ENCODE measurements around the gene HIKESHI. TPM values are rescaled to one million over a fixed set of nuclear protein-coding genes. Genes with fewer than 3 reads are reported as not detected.

Gene HIKESHI
- total RNA-seq, 1 experiment from 2014 or later = 53.9 TPM

DNA sequence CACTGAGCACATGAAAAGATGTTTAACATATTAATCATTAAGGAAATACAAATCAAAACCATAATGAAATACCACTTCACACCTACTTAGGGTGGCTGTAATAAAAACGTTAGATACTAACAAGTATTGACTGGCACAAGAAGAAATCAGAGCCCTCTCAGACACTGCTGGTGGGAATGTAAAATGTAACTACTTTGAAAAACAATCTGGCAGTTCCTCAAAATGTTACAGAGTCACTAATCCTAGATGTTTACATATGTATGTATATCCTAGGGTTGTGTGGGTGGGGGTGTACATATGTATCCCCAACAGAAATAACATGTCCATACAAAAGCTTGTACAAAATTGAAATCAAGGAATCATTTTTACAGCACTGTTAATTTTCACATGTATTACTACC, 42.3 kb upstream of the HIKESHI start:
- H3K27me3 Mint-ChIP-seq (ENCODE audit: insufficient read depth, unreplicated experiment) = no peaks in the 10 kb centered on the region
- H3K36me3 Mint-ChIP-seq (ENCODE audit: insufficient read depth, unreplicated experiment) = peaks cover 47% of the 10 kb centered on the region
- DNase-seq (ENCODE audit: unreplicated experiment) = no peak
- POLR2A ChIA-PET = interaction anchor here (0.5 to 1.0 kb wide), 2 partner anchors 15 to 247 kb away, joined by 3 to 4 read pairs; partner anchors contain the start of gene EED
- H3K4me3 Mint-ChIP-seq (ENCODE audit: unreplicated experiment) = no peak overlapping the region
- no peaks in the 10 kb centered on the region for H3K4me1 Mint-ChIP-seq (ENCODE audit: insufficient read depth, unreplicated experiment)
- H3K9me3 Mint-ChIP-seq (ENCODE audit: unreplicated experiment) = no peaks in the 10 kb centered on the region
- BruUV-seq (replicated peaks) = no TSS peak
- CTCF ChIA-PET = interaction anchor here (0.6 kb wide), 1 partner anchor 212 kb away, joined by 4 read pairs; no protein-coding TSS in a partner anchor
- TF ChIP-seq, protein P1, sequence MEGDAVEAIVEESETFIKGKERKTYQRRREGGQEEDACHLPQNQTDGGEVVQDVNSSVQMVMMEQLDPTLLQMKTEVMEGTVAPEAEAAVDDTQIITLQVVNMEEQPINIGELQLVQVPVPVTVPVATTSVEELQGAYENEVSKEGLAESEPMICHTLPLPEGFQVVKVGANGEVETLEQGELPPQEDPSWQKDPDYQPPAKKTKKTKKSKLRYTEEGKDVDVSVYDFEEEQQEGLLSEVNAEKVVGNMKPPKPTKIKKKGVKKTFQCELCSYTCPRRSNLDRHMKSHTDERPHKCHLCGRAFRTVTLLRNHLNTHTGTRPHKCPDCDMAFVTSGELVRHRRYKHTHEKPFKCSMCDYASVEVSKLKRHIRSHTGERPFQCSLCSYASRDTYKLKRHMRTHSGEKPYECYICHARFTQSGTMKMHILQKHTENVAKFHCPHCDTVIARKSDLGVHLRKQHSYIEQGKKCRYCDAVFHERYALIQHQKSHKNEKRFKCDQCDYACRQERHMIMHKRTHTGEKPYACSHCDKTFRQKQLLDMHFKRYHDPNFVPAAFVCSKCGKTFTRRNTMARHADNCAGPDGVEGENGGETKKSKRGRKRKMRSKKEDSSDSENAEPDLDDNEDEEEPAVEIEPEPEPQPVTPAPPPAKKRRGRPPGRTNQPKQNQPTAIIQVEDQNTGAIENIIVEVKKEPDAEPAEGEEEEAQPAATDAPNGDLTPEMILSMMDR (IDR thresholded peaks at IDR 0.05; ENCODE audit: unreplicated experiment) = no peak
- intact Hi-C loops (cut with micrococcal nuclease) = no loop called here
- peak overlapping the region; percentile 31 for H3K27ac Mint-ChIP-seq (ENCODE audit: low read depth, unreplicated experiment)

DNA sequence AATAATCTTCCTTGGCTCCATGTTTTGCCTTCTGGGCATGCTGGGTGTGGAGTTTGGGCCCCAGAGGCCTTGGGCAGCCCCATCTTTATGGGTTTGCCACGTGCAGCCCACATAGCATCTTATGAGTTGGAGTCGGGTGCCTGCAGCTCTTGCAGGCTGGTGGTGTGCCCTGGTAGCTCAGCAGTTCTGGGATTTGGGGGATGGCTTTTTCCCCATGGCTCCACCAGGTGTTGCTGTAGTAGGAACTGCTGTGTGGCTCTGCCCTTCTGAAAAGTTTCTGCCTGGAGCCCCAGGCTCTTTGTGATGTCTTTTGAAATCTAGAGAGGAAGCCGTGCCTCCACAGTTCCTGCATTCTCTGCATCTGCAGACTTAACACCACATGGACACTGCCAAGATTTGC, 40.7 kb upstream of the HIKESHI start:
- ChIA-PET POLR2A (interaction anchor here (1.5 kb wide), 1 partner anchor 8 kb away, joined by 4 read pairs; no protein-coding TSS in a partner anchor), CTCF (interaction anchor here (0.7 to 1.0 kb wide), 3 partner anchors 13 to 195 kb away, joined by 3 to 8 read pairs (median 3); no protein-coding TSS in a partner anchor)
- intact Hi-C loops (cut with micrococcal nuclease) = no loop called here
- no peaks in the 10 kb centered on the region for H3K4me1 Mint-ChIP-seq (ENCODE audit: insufficient read depth, unreplicated experiment)
- no peaks in the 10 kb centered on the region for H3K9me3 Mint-ChIP-seq (ENCODE audit: unreplicated experiment)
- H3K27ac Mint-ChIP-seq (ENCODE audit: low read depth, unreplicated experiment) = no peak overlapping the region
- no peaks in the 10 kb centered on the region for H3K27me3 Mint-ChIP-seq (ENCODE audit: insufficient read depth, unreplicated experiment)
- peaks cover 40% of the 10 kb centered on the region for H3K36me3 Mint-ChIP-seq (ENCODE audit: insufficient read depth, unreplicated experiment)
- BruUV-seq (replicated peaks) = no TSS peak
- DNase-seq (ENCODE audit: unreplicated experiment) = no peak
- H3K4me3 Mint-ChIP-seq (ENCODE audit: unreplicated experiment) = no peak overlapping the region
- TF ChIP-seq, protein P1 (IDR thresholded peaks at IDR 0.05; ENCODE audit: unreplicated experiment) = no peak

DNA sequence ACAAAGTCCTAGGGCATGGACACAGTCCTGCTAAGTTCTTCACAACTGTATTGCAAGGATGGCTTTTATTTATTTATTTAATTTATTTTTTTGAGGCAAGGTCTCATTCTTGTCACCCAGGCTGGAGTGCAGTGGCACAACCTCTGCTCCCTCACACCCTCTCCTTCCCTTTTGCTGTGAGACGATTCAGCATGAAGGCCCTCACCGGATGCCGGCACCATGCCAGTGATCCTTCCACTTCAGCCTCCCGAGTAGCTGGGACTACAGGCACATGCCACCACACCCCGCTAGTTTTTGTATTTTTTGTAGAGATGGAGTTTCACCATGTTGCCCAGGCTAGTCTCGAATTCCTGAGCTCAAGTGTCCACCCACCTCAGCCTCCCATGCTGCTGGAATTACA, 39.7 kb upstream of the HIKESHI start:
- Mint-ChIP-seq H3K9me3 (ENCODE audit: unreplicated experiment) (no peaks in the 10 kb centered on the region), H3K4me1 (ENCODE audit: insufficient read depth, unreplicated experiment) (no peaks in the 10 kb centered on the region), H3K27ac (ENCODE audit: low read depth, unreplicated experiment) (no peak overlapping the region), H3K4me3 (ENCODE audit: unreplicated experiment) (no peak overlapping the region), H3K36me3 (ENCODE audit: insufficient read depth, unreplicated experiment) (peaks cover 30% of the 10 kb centered on the region), H3K27me3 (ENCODE audit: insufficient read depth, unreplicated experiment) (no peaks in the 10 kb centered on the region)
- DNase-seq (ENCODE audit: unreplicated experiment) = no peak
- intact Hi-C loops (cut with micrococcal nuclease) = no loop called here
- BruUV-seq (replicated peaks) = no TSS peak
- POLR2A ChIA-PET = interaction anchor here (1.5 kb wide), 1 partner anchor 9 kb away, joined by 4 read pairs; no protein-coding TSS in a partner anchor
- CTCF ChIA-PET = interaction anchor here (0.7 to 0.9 kb wide), 2 partner anchors 43 to 194 kb away, joined by 3 to 4 read pairs; no protein-coding TSS in a partner anchor
- TF ChIP-seq, protein P1 (IDR thresholded peaks at IDR 0.05; ENCODE audit: unreplicated experiment) = no peak

DNA sequence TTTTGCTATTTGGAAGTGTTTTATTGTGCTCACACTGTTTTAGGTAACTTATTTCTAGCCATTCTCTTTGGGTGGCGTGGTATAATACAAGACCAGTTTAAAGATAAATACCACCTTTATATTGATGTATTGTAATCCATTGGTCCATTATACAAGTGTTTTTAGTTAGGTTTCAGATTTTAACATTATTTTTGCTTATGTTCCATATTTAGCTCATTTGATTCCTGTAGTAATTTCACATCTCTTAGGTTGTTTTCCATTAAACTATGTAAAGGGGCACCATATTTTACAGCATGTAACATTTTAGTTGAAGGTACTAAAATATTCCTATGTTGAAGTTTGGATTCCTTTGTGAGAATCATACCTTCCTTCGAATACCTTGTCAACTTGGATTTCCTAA, 37.4 kb upstream of the HIKESHI start:
- intact Hi-C loops (cut with micrococcal nuclease) = no loop called here
- TF ChIP-seq, protein P1 (IDR thresholded peaks at IDR 0.05; ENCODE audit: unreplicated experiment) = no peak
- ChIA-PET POLR2A (no interaction called here), CTCF (interaction anchor here (1.5 kb wide), 1 partner anchor 222 kb away, joined by 3 read pairs; no protein-coding TSS in a partner anchor)
- no peaks in the 10 kb centered on the region for H3K4me1 Mint-ChIP-seq (ENCODE audit: insufficient read depth, unreplicated experiment)
- H3K9me3 Mint-ChIP-seq (ENCODE audit: unreplicated experiment) = no peaks in the 10 kb centered on the region
- H3K27me3 Mint-ChIP-seq (ENCODE audit: insufficient read depth, unreplicated experiment) = no peaks in the 10 kb centered on the region
- no peak for DNase-seq (ENCODE audit: unreplicated experiment)
- peaks cover 36% of the 10 kb centered on the region for H3K36me3 Mint-ChIP-seq (ENCODE audit: insufficient read depth, unreplicated experiment)
- BruUV-seq (replicated peaks) = no TSS peak
- no peak overlapping the region for H3K4me3 Mint-ChIP-seq (ENCODE audit: unreplicated experiment)
- no peak overlapping the region for H3K27ac Mint-ChIP-seq (ENCODE audit: low read depth, unreplicated experiment)

Measured in MCF 10A (cell line).